Cardiac muscle cell (in vitro differentiated cells and primary cell): ENCODE measurements around the gene AMT. TPM values are rescaled to one million over a fixed set of nuclear protein-coding genes. Genes with fewer than 3 reads are reported as not detected.
"Not testable (repeated sequence)": the region's sequence is repeated elsewhere in the genome, so short reads cannot be mapped to it uniquely, and the experiment has no call there.

Source experiments
- DNase-seq, 2 donors: peaks; one replicate each; pipeline versions ENCODE4 v3.0.0 to v3.0.0-alpha.2; 2010 to 2017; ENCODE audit warnings: low read depth in 1 of 2, low spot score in 1 of 2
- H3K27ac ChIP-seq: fragments of 200-600 bp; sonication (generic); 2 replicates; pipeline ENCODE4 v1.5.1; 2016
- H3K27me3 ChIP-seq: fragments of 200-600 bp; sonication (generic); 2 replicates; pipeline ENCODE4 v1.6.0; 2016; ENCODE audit warnings: control low read depth
- H3K36me3 ChIP-seq: fragments of 200-600 bp; sonication (generic); 2 replicates; pipeline ENCODE4 v1.5.1; 2016; ENCODE audit warnings: control low read depth
- H3K4me1 ChIP-seq: fragments of 200-600 bp; sonication (generic); 2 replicates; pipeline ENCODE4 v1.8.1; 2017; ENCODE audit warnings: low read depth, mild to moderate bottlenecking, mixed run types
- H3K4me3 ChIP-seq: fragments of 200-600 bp; sonication (generic); 2 replicates; pipeline ENCODE4 v1.5.1; 2016; ENCODE audit warnings: mild to moderate bottlenecking
- H3K9me3 ChIP-seq: fragments of 200-600 bp; sonication (generic); 2 replicates; pipeline ENCODE4 v1.5.1; 2017; ENCODE audit warnings: low read depth, mild to moderate bottlenecking, control low read depth
- polyA plus RNA-seq: library from polyadenylated mRNA; unstranded; fragments of >200 nt; fragmentation: Nextera tagmentation; extraction: Ambion mirVana; gene quantifications from 2 replicates; pipeline ENCODE4 v1.2.1, GENCODE V29; 2016
- total RNA-seq: library from RNA; depleted of rRNA; stranded (reverse); fragments of >200 nt; gene quantifications from 2 replicates; pipeline ENCODE4 v1.2.3, GENCODE V29; 2016
- TF ChIP-seq, protein P1 (sequence below): IDR thresholded peaks from 2 replicates; pipeline ENCODE4 v1.5.1; 2012; ENCODE audit warnings: low read depth, mild to moderate bottlenecking, low read length

AMT gene
- total and polyA plus RNA-seq, 2 experiments from 2014 or later: 67.2 to 105 TPM

DNA sequence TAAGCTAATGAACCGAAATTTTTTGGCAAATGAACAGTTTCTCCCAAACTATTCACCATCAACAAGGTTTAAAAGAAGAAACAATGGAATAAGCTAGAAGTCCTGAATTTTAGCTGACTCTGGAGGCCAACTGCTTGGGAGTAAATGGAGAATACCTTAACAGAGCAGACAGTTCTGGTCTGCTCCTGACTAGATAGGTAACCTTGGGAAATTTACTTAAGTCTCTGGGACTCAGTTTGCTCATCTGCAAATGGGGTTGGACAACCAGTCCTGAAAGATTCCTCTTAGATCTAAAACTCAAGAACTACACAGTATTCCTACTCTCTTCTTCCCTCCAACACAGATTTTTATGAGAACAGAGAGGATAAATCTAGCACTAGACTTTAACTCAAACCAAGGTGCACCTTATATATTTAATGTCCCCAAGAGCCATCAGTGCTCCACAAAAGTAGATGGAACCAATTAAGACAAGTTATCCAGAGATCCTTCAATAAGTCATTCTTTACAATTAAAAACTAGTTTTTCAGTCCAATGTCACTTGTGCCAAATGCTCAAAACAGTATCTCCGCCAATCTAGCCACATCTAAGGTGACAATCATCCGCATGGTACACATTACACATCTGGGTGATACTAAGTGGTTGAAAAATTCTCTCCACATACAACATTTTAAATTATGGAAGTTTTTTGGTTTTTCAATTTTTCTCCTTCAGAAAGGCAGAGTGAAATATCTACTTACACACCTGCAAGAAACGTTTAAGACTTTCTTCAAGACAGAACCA lies 12.0 kb downstream of the AMT start:
- Histone ChIP-seq H3K36me3 (no peaks in the 10 kb centered on the region), H3K4me1 (peaks cover 26% of the 10 kb centered on the region), H3K4me3 (peak overlapping the region; percentile 81), H3K9me3 (no peaks in the 10 kb centered on the region), H3K27me3 (no peaks in the 10 kb centered on the region), H3K27ac (peak overlapping the region; percentile 95)
- DNase-seq: no peak
- TF ChIP-seq, protein P1, sequence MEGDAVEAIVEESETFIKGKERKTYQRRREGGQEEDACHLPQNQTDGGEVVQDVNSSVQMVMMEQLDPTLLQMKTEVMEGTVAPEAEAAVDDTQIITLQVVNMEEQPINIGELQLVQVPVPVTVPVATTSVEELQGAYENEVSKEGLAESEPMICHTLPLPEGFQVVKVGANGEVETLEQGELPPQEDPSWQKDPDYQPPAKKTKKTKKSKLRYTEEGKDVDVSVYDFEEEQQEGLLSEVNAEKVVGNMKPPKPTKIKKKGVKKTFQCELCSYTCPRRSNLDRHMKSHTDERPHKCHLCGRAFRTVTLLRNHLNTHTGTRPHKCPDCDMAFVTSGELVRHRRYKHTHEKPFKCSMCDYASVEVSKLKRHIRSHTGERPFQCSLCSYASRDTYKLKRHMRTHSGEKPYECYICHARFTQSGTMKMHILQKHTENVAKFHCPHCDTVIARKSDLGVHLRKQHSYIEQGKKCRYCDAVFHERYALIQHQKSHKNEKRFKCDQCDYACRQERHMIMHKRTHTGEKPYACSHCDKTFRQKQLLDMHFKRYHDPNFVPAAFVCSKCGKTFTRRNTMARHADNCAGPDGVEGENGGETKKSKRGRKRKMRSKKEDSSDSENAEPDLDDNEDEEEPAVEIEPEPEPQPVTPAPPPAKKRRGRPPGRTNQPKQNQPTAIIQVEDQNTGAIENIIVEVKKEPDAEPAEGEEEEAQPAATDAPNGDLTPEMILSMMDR: no peak

DNA sequence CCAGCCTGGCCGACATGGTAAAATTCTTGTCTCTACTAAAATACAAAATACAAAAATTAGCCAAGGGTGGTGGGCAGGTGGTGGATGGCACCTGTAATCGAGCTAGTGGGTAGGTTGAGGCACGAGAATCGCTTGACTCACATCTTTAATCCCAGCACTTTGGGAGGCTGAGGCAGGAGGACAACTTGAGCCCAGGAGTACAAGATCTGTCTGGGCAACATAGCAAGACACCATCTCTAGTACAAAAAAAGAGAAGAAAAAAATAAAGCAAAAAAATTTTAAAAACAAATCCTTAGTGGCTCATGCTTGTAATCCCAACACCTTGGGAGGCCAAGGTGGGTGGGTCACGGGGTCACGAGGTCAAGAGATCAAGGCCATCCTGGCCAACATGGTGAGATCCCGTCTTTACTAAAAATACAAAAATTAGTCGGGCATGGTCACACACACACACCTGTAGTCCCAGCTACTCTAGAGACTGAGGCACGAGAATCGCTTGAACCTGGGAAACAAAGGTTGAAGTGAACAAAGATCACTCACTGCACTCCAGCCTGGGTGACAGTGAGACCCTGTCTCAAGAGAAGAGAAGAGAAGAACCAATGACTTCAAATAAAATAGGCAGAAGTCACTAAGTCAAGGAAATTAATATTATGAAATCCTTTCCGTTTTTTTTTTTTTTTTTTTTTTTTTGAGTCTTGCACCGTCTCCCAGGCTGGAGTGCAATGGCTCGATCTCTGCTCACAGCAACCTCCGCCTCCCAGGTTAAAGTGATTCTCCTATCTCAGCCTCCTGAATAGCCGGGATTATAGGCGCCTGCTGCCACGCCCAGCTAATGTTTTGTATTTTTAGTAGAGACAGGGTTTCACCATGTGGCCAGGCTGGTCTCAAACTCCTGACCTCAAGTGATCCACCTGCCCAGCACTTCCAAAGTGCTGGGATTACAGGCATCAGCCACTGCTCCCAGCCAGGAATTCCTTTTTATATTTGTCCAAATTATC lies 15.4 kb downstream of the AMT start:
- TF ChIP-seq, protein P1: no peak
- peaks cover 24% of the 10 kb centered on the region for H3K4me1 ChIP-seq
- peak overlapping the region; percentile 62 for H3K27ac ChIP-seq

GRCh38 chr3:49405570-49405969 lies 16.7 kb downstream of the AMT start:
- peak overlapping the region; percentile 62 for H3K27ac ChIP-seq
- DNase-seq: not testable (repeated sequence)
- peaks cover 23% of the 10 kb centered on the region for H3K4me1 ChIP-seq

More for the DNA sequence above, 15.4 kb downstream of the AMT start:
- H3K27me3 ChIP-seq: no peaks in the 10 kb centered on the region
- peaks cover 2% of the 10 kb centered on the region for H3K36me3 ChIP-seq
- DNase-seq: no peak
- H3K4me3 ChIP-seq: no peak overlapping the region
- no peaks in the 10 kb centered on the region for H3K9me3 ChIP-seq

DNA sequence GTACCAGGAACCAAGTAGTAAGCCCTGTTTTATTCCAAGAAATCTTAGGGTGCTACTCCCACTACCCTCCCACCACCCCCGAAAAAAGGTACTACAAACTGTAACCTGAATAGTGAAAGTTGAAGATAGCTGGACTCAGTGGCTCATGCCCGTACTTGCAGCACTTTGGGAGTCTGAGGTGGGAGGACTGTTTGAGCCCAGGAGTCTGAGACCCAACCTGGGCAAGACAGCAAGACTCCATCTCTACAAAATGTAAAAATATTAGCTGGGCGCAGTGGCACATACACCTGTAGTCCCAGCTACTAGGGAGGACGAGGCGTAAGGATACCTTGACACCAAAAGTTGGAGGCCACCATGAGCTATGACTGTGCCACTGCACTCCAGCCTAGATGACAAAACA lies 18.4 kb downstream of the AMT start:
- no peak overlapping the region for H3K4me3 ChIP-seq
- peaks cover 12% of the 10 kb centered on the region for H3K4me1 ChIP-seq
- no peak overlapping the region for H3K27ac ChIP-seq
- no peaks in the 10 kb centered on the region for H3K27me3 ChIP-seq
- H3K9me3 ChIP-seq: no peaks in the 10 kb centered on the region
- no peak for DNase-seq
- H3K36me3 ChIP-seq: peaks cover 2% of the 10 kb centered on the region
- TF ChIP-seq, protein P1: no peak

More at GRCh38 chr3:49405570-49405969, 16.7 kb downstream of the AMT start:
- not testable (repeated sequence) for H3K9me3 ChIP-seq, H3K36me3 ChIP-seq, H3K4me3 ChIP-seq, H3K27me3 ChIP-seq

DNA sequence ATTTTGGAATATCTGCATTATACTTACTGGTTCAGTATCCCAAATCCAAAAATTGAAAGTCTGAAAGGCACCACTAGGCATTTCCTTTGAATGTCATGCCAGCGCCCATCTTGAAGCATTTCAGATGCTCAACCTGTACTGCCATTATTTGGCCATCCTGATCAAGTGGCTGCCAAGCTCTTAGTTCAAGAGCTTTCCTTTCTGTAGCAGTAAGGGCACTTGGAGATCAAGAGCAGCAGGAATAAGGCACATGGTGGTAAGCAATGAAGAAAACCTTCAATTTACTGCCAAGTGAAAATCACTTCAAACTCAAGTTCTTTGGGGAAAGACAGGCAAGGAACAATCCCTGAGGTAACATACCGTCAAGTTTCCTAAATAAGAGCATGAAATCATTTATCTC lies 20.5 kb downstream of the AMT start:
- peaks cover 2% of the 10 kb centered on the region for H3K36me3 ChIP-seq
- no peaks in the 10 kb centered on the region for H3K27me3 ChIP-seq
- TF ChIP-seq, protein P1: no peak
- H3K4me1 ChIP-seq: peaks cover 12% of the 10 kb centered on the region
- DNase-seq: no peak
- H3K27ac ChIP-seq: no peak overlapping the region
- no peaks in the 10 kb centered on the region for H3K9me3 ChIP-seq
- H3K4me3 ChIP-seq: no peak overlapping the region

GRCh38 chr3:49399461-49399860 lies 22.8 kb downstream of the AMT start:
- Histone ChIP-seq H3K36me3 (peaks cover 2% of the 10 kb centered on the region), H3K27me3 (no peaks in the 10 kb centered on the region), H3K4me1 (peaks cover 3% of the 10 kb centered on the region), H3K27ac (no peak overlapping the region), H3K4me3 (no peak overlapping the region), H3K9me3 (no peaks in the 10 kb centered on the region)
- DNase-seq: no peak
- TF ChIP-seq, protein P1: no peak
